GM23338 (cell line): Measurements from ENCODE around the gene TNFSF12. TPM values are rescaled to one million over a fixed set of nuclear protein-coding genes. Genes with fewer than 3 reads are reported as not detected.

Experiments used
- ATAC-seq: fragments of 200-7000 bp; cut with Tn5 transposase; 3 replicates; pipeline ENCODE4 v1.9.1; 2020
- DNase-seq: peaks from one replicate; pipeline ENCODE4 v3.0.0-alpha.2; 2015; ENCODE audit warnings: low spot score
- H2AFZ ChIP-seq: fragments of 200-600 bp; sonication (generic); 2 replicates; pipeline ENCODE4 v1.8.0; 2016; ENCODE audit warnings: antibody characterized with exemption, mild to moderate bottlenecking, moderate library complexity
- H3F3A ChIP-seq: fragments of 200-600 bp; sonication (generic); replicated peaks from 2 replicates; pipeline ENCODE4 v1.8.0; 2017; ENCODE audit warnings: antibody characterized with exemption, mixed run types, low read depth
- H3K27ac ChIP-seq: fragments of 200-600 bp; sonication (generic); 2 replicates; pipeline ENCODE4 v1.6.1; 2016; ENCODE audit warnings: low read depth
- H3K27me3 ChIP-seq: fragments of 200-600 bp; sonication (generic); 2 replicates; pipeline ENCODE4 v1.8.0; 2016; ENCODE audit warnings: mild to moderate bottlenecking, mixed run types, moderate library complexity; ENCODE audit not compliant: insufficient read depth
- H3K36me3 ChIP-seq: fragments of 200-600 bp; sonication (generic); 2 replicates; pipeline ENCODE4 v1.8.0; 2016; ENCODE audit warnings: mild to moderate bottlenecking; ENCODE audit not compliant: insufficient read depth
- H3K4me1 ChIP-seq: fragments of 200-600 bp; sonication (generic); 2 replicates; pipeline ENCODE4 v1.8.0; 2016; ENCODE audit warnings: mild to moderate bottlenecking, moderate library complexity; ENCODE audit not compliant: insufficient read depth
- H3K4me2 ChIP-seq: fragments of 200-600 bp; sonication (generic); 2 replicates; pipeline ENCODE4 v1.7.1; 2017; ENCODE audit warnings: mixed run types
- H3K4me3 ChIP-seq: fragments of 200-600 bp; sonication (generic); 2 replicates; pipeline ENCODE4 v1.6.1; 2016; ENCODE audit warnings: mixed run types
- H3K79me2 ChIP-seq: fragments of 200-600 bp; sonication (generic); replicated peaks from 2 replicates; pipeline ENCODE4 v1.8.0; 2017; ENCODE audit warnings: mild to moderate bottlenecking; ENCODE audit not compliant: insufficient read depth
- H3K9me2 ChIP-seq: fragments of 200-600 bp; sonication (generic); 2 replicates; pipeline ENCODE4 v1.8.0; 2017; ENCODE audit not compliant: insufficient read depth
- H4K20me1 ChIP-seq: fragments of 200-600 bp; sonication (generic); replicated peaks from 2 replicates; pipeline ENCODE4 v1.8.0; 2017; ENCODE audit warnings: mild to moderate bottlenecking; ENCODE audit not compliant: insufficient read depth
- H3K27ac Mint-ChIP-seq: 2 replicates; pipeline ENCODE4 v1.8.0; 2020; ENCODE audit warnings: inconsistent platforms, mild to moderate bottlenecking, moderate library complexity, mixed read lengths
- H3K27me3 Mint-ChIP-seq: 3 replicates; pipeline ENCODE4 v1.8.0; 2022; ENCODE audit warnings: low read depth, mild to moderate bottlenecking, moderate library complexity, mixed read lengths, inconsistent platforms; ENCODE audit not compliant: insufficient read depth, poor library complexity
- H3K36me3 Mint-ChIP-seq: 3 replicates; pipeline ENCODE4 v1.8.0; 2021; ENCODE audit warnings: low read depth, mild to moderate bottlenecking, inconsistent platforms, moderate library complexity, mixed read lengths
- H3K4me1 Mint-ChIP-seq: 3 replicates; pipeline ENCODE4 v1.8.0; 2020; ENCODE audit warnings: mild to moderate bottlenecking, inconsistent platforms, mixed read lengths
- H3K4me3 Mint-ChIP-seq: 3 replicates; pipeline ENCODE4 v1.8.0; 2021; ENCODE audit warnings: moderate library complexity, mild to moderate bottlenecking, inconsistent platforms, mixed read lengths
- H3K9me3 Mint-ChIP-seq: 3 replicates; pipeline ENCODE4 v1.8.0; 2020; ENCODE audit warnings: moderate library complexity, mild to moderate bottlenecking, inconsistent platforms, mixed read lengths
- CREB1 ChIP-seq: fragments of 250-450 bp; sonication (Bioruptor Pico); IDR thresholded peaks from 2 replicates; pipeline ENCODE4 v1.5.0; 2020; ENCODE audit warnings: low read depth, mild to moderate bottlenecking, moderate library complexity
- NANOG ChIP-seq: IDR thresholded peaks from 2 replicates; pipeline ENCODE4 v1.6.1; 2016; ENCODE audit warnings: antibody characterized with exemption, borderline replicate concordance
- POLR2AphosphoS5 ChIP-seq: IDR thresholded peaks from 2 replicates; pipeline ENCODE4 v1.6.1; 2016; ENCODE audit warnings: antibody characterized with exemption, low read depth
- STAT1 ChIP-seq: IDR thresholded peaks from one replicate; pipeline ENCODE4 v1.6.1; 2016; ENCODE audit warnings: antibody characterized with exemption; ENCODE audit not compliant: unreplicated experiment
- polyA plus RNA-seq: library from polyadenylated mRNA; unstranded; fragments of >200 nt; fragmentation: Nextera tagmentation; extraction: Ambion mirVana; gene quantifications from 2 replicates; pipeline ENCODE4 v1.2.1, GENCODE V29; 2016
- total RNA-seq: library from RNA; depleted of rRNA; stranded (reverse); fragments of >200 nt; shearing (Covaris generic); gene quantifications from 2 replicates; pipeline ENCODE4 v1.2.3, GENCODE V29; 2014
- TF ChIP-seq, protein P1 (sequence below), 2 experiments: fragments of 200-600 bp in 1 of 2; sonication (generic) in 1 of 2; conservative IDR thresholded peaks; 2 replicates each; pipeline versions ENCODE4 v1.5.1 to v1.6.1; 2016 to 2017; ENCODE audit warnings: antibody characterized with exemption in 2 of 2, low read depth in 2 of 2, mild to moderate bottlenecking in 2 of 2, moderate library complexity in 1 of 2
- TF ChIP-seq, protein P2 (sequence below): IDR thresholded peaks from 2 replicates; pipeline ENCODE4 v1.6.1; 2016; ENCODE audit warnings: antibody characterized with exemption

The TNFSF12 gene
- total and polyA plus RNA-seq, 2 experiments from 2014 or later, result 3.5 to 6.0 TPM

DNA sequence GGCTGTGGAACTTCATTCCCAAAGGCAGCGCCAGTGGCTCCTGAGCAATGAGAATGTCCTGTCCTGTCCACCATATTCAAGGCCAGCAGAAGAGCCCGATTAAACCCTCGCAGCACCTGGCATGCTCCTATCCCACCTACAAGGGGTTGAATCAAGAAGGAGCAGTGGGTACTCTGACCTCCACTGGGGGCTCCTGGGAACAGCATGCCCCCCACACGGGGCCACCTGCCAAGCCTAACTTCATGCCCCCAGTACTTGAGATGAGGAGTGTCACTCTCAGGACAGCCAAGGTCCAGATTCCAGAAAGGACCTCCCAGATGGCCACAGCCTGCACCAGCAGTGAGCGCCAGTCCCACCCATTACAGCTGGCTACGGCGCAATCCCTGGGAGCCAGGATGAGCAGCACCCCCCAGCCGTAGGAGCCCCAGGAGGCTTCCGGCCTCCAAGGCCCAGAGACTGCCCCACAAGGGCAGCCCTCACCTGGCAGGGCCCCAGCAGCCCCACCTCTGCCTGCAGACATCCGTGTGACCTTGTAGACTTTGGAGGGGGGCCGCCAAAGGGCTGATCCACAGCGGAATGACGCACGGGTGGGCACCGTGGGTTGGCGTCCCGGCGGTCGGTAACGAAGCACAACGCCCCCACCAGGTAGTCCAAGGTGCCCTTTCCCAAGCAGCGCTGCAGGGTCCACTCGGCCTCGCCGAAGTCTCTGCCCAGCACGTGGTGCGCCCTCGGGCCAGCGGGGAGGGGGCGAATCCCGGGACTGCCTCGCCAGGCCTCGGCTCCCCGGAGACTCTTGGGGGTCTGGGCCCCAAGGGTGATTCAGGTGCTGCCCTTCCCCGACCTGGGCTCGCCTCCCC, 33.8 kb downstream of the TNFSF12 start:
- Histone ChIP-seq H3K79me2 (peaks cover 33% of the 10 kb centered on the region), H3F3A (peaks cover 47% of the 10 kb centered on the region), H3K4me2 (peak overlapping the region; percentile 81), H2AFZ (no peak overlapping the region), H3K36me3 (peaks cover 8% of the 10 kb centered on the region), H3K27ac (peak overlapping the region; percentile 97), H3K4me1 (peaks cover 19% of the 10 kb centered on the region), H4K20me1 (peaks cover 1% of the 10 kb centered on the region), H3K9me2 (no peaks in the 10 kb centered on the region; the same call in 1 of the 2 replicates), H3K4me3 (peak overlapping the region; percentile 60), H3K27me3 (no peaks in the 10 kb centered on the region)
- TF ChIP-seq STAT1, result no peak
- TF ChIP-seq, protein P1, sequence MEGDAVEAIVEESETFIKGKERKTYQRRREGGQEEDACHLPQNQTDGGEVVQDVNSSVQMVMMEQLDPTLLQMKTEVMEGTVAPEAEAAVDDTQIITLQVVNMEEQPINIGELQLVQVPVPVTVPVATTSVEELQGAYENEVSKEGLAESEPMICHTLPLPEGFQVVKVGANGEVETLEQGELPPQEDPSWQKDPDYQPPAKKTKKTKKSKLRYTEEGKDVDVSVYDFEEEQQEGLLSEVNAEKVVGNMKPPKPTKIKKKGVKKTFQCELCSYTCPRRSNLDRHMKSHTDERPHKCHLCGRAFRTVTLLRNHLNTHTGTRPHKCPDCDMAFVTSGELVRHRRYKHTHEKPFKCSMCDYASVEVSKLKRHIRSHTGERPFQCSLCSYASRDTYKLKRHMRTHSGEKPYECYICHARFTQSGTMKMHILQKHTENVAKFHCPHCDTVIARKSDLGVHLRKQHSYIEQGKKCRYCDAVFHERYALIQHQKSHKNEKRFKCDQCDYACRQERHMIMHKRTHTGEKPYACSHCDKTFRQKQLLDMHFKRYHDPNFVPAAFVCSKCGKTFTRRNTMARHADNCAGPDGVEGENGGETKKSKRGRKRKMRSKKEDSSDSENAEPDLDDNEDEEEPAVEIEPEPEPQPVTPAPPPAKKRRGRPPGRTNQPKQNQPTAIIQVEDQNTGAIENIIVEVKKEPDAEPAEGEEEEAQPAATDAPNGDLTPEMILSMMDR (conservative IDR thresholded peaks at IDR 0.05; ENCODE audit: low read depth in 2 of 2), result peak in 1 of 2 experiments; percentile 27; a peak in 1 of 4 replicates
- peak; percentile 47 for DNase-seq
- peaks cover 5% of the 10 kb centered on the region; the same call in 2 of the 3 replicates for H3K9me3 Mint-ChIP-seq
- H3K27ac Mint-ChIP-seq, result peak overlapping the region; percentile 100
- ATAC-seq, result peak; percentile 0
- H3K4me3 Mint-ChIP-seq, result peak overlapping the region; percentile 98
- peaks cover 43% of the 10 kb centered on the region for H3K27me3 Mint-ChIP-seq
- H3K36me3 Mint-ChIP-seq, result peaks cover 64% of the 10 kb centered on the region
- peaks cover 55% of the 10 kb centered on the region for H3K4me1 Mint-ChIP-seq

DNA sequence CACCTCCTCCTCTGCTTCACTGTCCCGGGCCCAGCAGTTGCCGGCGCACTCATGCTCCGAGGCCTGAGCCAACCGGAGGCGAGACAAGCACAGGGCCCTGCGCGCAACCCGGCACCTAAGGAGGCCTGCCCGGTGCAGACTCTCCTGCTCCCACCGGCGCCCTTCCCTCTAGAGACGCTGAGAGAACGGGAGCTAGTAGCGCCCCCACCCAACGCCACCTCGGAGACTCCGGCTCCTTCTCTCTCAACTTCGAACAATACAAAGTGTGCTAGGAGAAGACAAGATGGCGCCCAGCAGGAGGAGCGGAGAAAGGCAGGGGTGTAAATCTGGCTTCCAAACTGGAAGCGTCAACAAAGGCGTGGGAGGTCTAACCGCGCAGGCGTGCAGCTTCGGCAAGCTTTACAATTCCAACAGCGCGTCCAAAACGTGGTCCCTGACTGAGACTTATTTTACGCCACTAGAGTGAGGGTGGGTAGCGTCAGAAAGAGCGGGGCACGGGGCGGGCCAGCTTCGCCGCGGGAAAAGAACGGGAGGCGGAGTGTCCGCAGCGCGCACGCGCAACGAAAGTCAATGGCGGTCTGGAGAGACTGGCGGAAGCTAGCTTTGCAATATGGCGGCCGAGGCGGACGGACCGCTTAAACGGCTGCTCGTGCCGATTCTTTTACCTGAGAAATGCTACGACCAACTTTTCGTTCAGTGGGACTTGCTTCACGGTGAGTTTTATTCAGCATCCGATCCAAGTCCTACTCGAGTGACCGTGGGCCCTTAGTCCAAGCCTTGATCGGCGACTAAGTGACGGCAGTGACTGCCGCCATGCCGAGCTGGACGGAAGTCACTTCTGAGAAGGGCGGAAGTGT, 34.6 kb downstream of the TNFSF12 start, which contains the start of gene MPDU1:
Gene MPDU1 (plus strand): TSS at position 600 of the 857 bp plus-strand sequence. CDS start 11 bp downstream, at position 611.
- Histone ChIP-seq H3F3A (peaks cover 45% of the 10 kb centered on the region), H2AFZ (peak within 1 kb of the TSS; percentile 48; the same call in 1 of the 2 replicates), H3K4me3 (peak within 1 kb of the TSS; percentile 60), H4K20me1 (no peaks in the 10 kb centered on the region; the same call in 1 of the 2 replicates), H3K4me2 (peak within 1 kb of the TSS; percentile 81), H3K4me1 (peaks cover 19% of the 10 kb centered on the region), H3K79me2 (peaks cover 33% of the 10 kb centered on the region), H3K9me2 (no peaks in the 10 kb centered on the region; the same call in 1 of the 2 replicates), H3K27me3 (no peaks in the 10 kb centered on the region), H3K36me3 (no peaks in the 10 kb centered on the region; the same call in 1 of the 2 replicates), H3K27ac (peak within 1 kb of the TSS; percentile 97)
- ATAC-seq (peak; percentile 37), DNase-seq (peak; percentile 98)
- peak; percentile 59 for TF ChIP-seq POLR2AphosphoS5
- TF ChIP-seq, protein P2, sequence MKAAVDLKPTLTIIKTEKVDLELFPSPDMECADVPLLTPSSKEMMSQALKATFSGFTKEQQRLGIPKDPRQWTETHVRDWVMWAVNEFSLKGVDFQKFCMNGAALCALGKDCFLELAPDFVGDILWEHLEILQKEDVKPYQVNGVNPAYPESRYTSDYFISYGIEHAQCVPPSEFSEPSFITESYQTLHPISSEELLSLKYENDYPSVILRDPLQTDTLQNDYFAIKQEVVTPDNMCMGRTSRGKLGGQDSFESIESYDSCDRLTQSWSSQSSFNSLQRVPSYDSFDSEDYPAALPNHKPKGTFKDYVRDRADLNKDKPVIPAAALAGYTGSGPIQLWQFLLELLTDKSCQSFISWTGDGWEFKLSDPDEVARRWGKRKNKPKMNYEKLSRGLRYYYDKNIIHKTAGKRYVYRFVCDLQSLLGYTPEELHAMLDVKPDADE, result peak; percentile 66
- TF ChIP-seq CREB1 (CRISPR knock-in tag), result no peak; the same call in none of the 2 replicates
- TF ChIP-seq NANOG, result no peak
- Mint-ChIP-seq H3K9me3 (peaks cover 5% of the 10 kb centered on the region; the same call in 2 of the 3 replicates), H3K27me3 (peaks cover 42% of the 10 kb centered on the region), H3K4me1 (peaks cover 53% of the 10 kb centered on the region), H3K4me3 (peak within 1 kb of the TSS; percentile 98), H3K27ac (peak within 1 kb of the TSS; percentile 100), H3K36me3 (peaks cover 63% of the 10 kb centered on the region)
